Posterior cingulate gyrus (tissue), 11 donors: ENCODE results near the gene BRIP1.

Source experiments
- DNase-seq, 10 donors: peaks; one replicate each; pipeline versions ENCODE4 v3.0.0 to v3.0.0-alpha.2; 2020 to 2021; ENCODE audit warnings: mixed read lengths in 3 of 10
- intact Hi-C: fragments of 100-400 bp; cut with DNase I; formaldehyde crosslinking; loops from one replicate; pipeline ENCODE4 v1.15.1; 2023

Gene BRIP1

GRCh38 chr17:61644800-61645774 is 218.2 kb downstream of the BRIP1 start:
- DNase-seq, result no peak
- intact Hi-C loops, result no loop called here

DNA sequence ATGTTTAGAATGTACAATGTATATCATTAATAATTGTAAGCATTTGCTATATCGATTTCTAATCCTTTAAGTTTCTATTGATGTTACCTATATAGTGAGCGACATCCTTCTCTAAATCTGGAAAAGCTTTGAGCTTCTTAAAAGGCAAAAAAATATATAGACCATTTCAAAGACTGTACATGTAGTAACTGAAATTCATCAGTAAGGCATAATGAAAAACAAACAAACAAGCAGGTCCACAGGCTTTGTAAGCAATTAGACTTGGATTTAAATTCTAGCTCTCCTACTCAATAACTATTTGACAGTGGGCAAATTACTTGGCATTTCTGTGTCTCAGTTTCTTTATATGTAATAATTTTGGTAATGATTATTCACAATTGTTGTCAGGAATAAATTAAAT is 220.6 kb downstream of the BRIP1 start:
- DNase-seq, result no peak
- intact Hi-C loops, result no loop called here

- intact Hi-C loops, result no loop called here
- no peak for DNase-seq
These were observed 221.6 kb downstream of the BRIP1 start for GRCh38 chr17:61641715-61642114.

DNA sequence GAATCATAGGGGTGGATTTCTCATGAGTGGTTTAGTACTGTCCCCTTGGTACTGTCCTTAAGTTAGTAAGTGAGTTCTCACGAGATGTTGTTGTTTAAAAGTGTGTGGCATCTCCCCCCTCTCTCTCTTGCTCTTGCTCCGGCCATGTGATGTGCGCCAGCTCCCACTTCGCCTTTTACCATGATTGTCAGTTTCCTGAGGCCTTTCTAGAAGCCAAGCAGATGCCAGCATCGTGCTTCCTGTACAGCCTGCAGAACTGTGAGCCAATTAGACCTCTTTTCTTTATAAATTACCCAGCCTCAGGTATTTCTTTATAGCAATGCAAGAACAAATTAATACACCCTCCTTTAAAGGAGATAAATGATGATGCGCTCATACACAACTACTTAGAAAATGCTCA is 222.2 kb downstream of the BRIP1 start:
- intact Hi-C loops, result no loop called here
- no peak for DNase-seq

DNA sequence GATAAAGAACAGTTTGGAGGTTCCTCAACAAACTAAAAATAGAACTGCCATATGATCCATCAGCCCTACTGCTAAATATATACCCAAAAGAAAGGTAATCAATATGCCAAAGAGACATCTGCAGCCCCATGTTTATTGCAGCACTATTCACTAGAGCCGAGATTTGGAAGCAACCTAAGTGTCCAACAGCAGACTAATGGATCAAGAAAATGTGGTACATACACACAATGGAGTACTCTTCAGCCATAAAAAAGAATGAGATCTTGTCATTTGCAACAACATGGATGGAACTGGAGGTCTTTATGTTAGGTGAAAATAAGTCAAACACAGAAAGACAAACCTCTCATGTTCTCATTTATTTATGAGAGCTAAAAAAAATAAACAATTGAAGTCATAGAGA is 223.5 kb downstream of the BRIP1 start:
- no peak for DNase-seq
- intact Hi-C loops, result no loop called here

- intact Hi-C loops, result no loop called here
- DNase-seq, result no peak
These were observed 225.2 kb downstream of the BRIP1 start for GRCh38 chr17:61638087-61638486.

DNA sequence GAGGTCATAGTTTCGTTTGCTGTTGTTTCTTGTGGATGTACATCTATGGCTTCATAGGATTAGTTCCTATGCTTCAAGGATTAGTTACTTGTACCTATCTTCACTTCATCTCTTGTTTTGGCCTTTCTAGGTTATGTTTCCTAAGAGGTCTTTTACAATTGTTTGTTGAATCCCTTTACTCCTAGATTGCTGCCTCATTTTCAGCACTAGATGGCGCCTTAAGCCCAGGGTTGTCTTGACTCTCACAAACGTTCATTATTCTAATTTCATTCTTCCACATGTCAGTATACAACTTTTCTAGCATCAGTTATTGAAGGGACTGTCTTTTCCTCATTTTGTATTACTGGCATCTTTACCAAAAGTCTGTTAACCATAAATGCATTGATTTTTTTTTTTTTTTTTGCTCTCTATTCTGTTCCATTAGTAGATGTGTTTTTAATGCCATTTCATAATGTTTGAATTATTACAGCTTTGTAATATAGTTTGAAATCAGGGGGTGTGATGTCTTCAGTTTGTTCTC is 227.4 kb downstream of the BRIP1 start:
- intact Hi-C loops, result no loop called here
- peak in 1 of 10 donors; percentile 9 for DNase-seq

DNA sequence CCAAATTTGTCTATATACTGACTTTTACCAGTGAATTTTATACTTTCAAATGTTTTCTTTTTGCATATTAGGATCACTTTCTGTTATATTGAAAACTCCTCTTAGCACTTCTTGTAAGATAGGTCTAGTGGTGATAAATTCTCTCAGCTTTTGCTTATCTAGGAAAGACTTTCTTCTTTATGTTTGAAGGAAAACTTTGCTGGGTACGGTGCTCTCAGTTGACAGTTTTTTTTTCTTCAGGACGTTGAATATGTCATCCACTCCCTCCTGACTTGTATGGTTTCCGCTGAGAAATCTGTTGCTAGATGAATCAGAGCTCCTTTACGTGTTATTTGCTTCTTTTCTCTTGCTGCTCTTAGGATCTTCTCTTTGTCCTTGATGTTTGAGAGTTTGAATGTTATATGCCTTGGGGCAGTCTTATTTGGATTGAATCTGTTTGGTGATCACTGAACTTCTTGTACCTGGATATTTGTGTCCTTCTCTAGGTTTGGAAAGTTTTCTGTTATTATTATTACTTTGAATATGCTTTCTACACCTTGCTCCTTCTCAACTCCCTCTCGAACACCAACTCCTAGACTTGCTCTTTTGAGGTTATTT is 228.3 kb downstream of the BRIP1 start:
- DNase-seq, result no peak
- intact Hi-C loops, result no loop called here

DNA sequence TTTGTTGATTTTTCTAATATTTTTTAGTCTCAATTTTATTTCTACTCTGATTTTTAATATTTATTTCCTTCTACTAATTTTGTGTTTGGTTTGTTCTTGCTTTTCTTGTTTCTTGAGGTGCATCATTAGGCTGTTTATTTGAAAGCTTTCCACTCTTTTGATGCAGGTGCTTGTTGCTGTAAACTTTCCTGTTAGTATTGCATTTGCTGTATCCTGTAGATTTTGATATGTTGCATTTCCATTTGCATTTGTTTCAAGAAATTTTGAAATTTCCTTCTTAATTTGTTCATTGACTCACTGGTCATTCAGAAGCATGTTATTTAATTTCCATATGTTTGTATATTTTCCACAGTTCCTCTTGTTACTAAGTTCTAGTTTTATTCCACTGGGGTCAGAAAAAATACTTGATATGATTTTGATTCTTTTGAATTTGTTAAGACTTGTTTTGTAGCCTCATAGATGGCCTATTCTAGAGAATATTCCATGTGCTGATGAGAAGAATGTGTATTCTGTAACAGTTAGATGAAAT is 229.3 kb downstream of the BRIP1 start:
- intact Hi-C loops, result no loop called here

GRCh38 chr17:61632826-61633225 is 230.5 kb downstream of the BRIP1 start:
- DNase-seq, result no peak
- intact Hi-C loops, result no loop called here

More for the DNA sequence above, 229.3 kb downstream of the BRIP1 start:
- no peak for DNase-seq

DNA sequence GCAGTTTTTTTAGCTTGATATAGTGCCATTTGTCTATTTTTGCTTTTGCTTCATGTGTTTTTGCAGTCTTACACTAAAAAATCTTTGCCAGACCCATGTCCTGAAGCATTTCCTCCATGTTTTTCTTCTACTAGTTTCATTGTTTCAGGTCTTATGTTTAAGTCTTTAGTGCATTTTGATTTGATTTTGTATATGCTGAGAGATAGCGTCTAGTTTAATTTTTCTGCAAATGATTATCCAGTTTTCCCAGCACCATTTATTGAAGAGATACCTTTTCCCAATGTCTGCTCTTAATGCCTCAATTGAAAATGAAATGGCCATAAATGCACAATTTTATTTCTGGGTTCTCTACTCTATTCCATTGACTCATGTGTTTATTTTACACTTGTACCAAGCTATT is 231.5 kb downstream of the BRIP1 start:
- intact Hi-C loops, result no loop called here

More for the DNA sequence above, 231.5 kb downstream of the BRIP1 start:
- no peak for DNase-seq
